Limb (tissue), 2 donors: ENCODE data around the gene TLE2.
A peak's percentile ranks its signal among the peaks of the same experiment; 100 is the strongest.

Experiments used
- DNase-seq, 2 donors: peaks; one replicate each; pipeline ENCODE4 v3.0.0-alpha.2; 2016; ENCODE audit errors: extremely low spot score in 2 of 2

The TLE2 gene

GRCh38 chr19:2960120-2960519, 69.0 kb downstream of the TLE2 start:
- no peak for DNase-seq

GRCh38 chr19:2957160-2957559, 71.9 kb downstream of the TLE2 start:
- DNase-seq = no peak

GRCh38 chr19:2952953-2953481, 76.1 kb downstream of the TLE2 start:
- no peak for DNase-seq

GRCh38 chr19:2950286-2951124, 78.6 kb downstream of the TLE2 start:
- DNase-seq = peak; percentile 100

GRCh38 chr19:2949939-2950285, 79.2 kb downstream of the TLE2 start:
- DNase-seq = no peak
